CD14-positive monocyte (primary cell): ENCODE results near the gene CBX2. TPM values are rescaled to one million over a fixed set of nuclear protein-coding genes. Genes with fewer than 3 reads are reported as not detected.

Source experiments
- DNase-seq, 3 donors: peaks; one replicate each; pipeline ENCODE4 v3.0.0-alpha.2; 2011 to 2022
- H2AFZ ChIP-seq: 2 replicates; pipeline ENCODE4 v1.6.0; 2012; ENCODE audit warnings: mild to moderate bottlenecking, low read depth, low read length, inconsistent platforms; ENCODE audit not compliant: insufficient read depth, poor library complexity, severe bottlenecking
- H3K27ac ChIP-seq, 2 donors: 1 replicate in 1 of 2; 2 replicates in 1 of 2; pipeline ENCODE4 v1.5.1; 2012 to 2013; ENCODE audit warnings: low read length in 2 of 2, control low read depth in 1 of 2, inconsistent platforms in 1 of 2, low read depth in 1 of 2, mild to moderate bottlenecking in 1 of 2
- H3K27me3 ChIP-seq, 2 donors: one replicate each; pipeline versions ENCODE4 v1.6.0 to v1.6.1; 2011 to 2013; ENCODE audit warnings: low read length in 2 of 2; ENCODE audit not compliant: control insufficient read depth in 2 of 2, insufficient read depth in 2 of 2
- H3K36me3 ChIP-seq, 2 donors: replicated peaks in 1 of 2; 1 replicate in 1 of 2; 2 replicates in 1 of 2; pipeline versions ENCODE4 v1.5.1 to v1.6.1; 2012 to 2013; ENCODE audit warnings: low read length in 2 of 2, control low read depth in 1 of 2, inconsistent platforms in 1 of 2, mild to moderate bottlenecking in 1 of 2; ENCODE audit not compliant: insufficient read depth in 2 of 2, control insufficient read depth in 1 of 2
- H3K4me1 ChIP-seq, 2 donors: 1 replicate in 1 of 2; 2 replicates in 1 of 2; pipeline versions ENCODE4 v1.5.1 to v1.6.1; 2012 to 2013; ENCODE audit warnings: low read length in 2 of 2, control low read depth in 1 of 2, inconsistent platforms in 1 of 2, mild to moderate bottlenecking in 1 of 2, moderate library complexity in 1 of 2; ENCODE audit not compliant: insufficient read depth in 2 of 2, control insufficient read depth in 1 of 2
- H3K4me2 ChIP-seq: replicated peaks from 2 replicates; pipeline ENCODE3; 2012; ENCODE audit warnings: low read length, moderate library complexity, mild to moderate bottlenecking; ENCODE audit not compliant: poor library complexity, severe bottlenecking; ENCODE audit errors: extremely low read depth
- H3K4me3 ChIP-seq, 3 experiments: fragments of 200-600 bp in 1 of 3; sonication (generic) in 1 of 3; replicated peaks in 1 of 3; 1 replicate in 2 of 3; 2 replicates in 1 of 3; pipeline ENCODE4 v1.5.1; 2011 to 2013; ENCODE audit warnings: low read length in 3 of 3, mild to moderate bottlenecking in 3 of 3, control low read depth in 2 of 3, low read depth in 2 of 3, inconsistent platforms in 1 of 3, moderate library complexity in 1 of 3
- H3K79me2 ChIP-seq: 2 replicates; pipeline ENCODE4 v1.6.0; 2012; ENCODE audit warnings: mild to moderate bottlenecking, control low read depth, inconsistent platforms, low read length, moderate library complexity; ENCODE audit not compliant: insufficient read depth
- H3K9ac ChIP-seq: 2 replicates; pipeline ENCODE4 v1.6.0; 2017; ENCODE audit warnings: low read length, mild to moderate bottlenecking; ENCODE audit not compliant: insufficient read depth, poor library complexity, severe bottlenecking
- H3K9me3 ChIP-seq, 2 donors: replicated peaks in 1 of 2; 1 replicate in 1 of 2; 2 replicates in 1 of 2; pipeline versions ENCODE4 v1.5.1 to v1.6.1; 2012 to 2013; ENCODE audit warnings: low read length in 2 of 2, control low read depth in 1 of 2; ENCODE audit not compliant: control insufficient read depth in 1 of 2, insufficient read depth in 1 of 2
- H4K20me1 ChIP-seq: 2 replicates; pipeline ENCODE4 v1.6.0; 2012; ENCODE audit warnings: mild to moderate bottlenecking, low read length, control low read depth, moderate library complexity; ENCODE audit not compliant: insufficient read depth
- H3K27ac Mint-ChIP-seq, 7 donors: one replicate each; pipeline ENCODE4 v1.8.0; 2020; ENCODE audit warnings: mild to moderate bottlenecking in 7 of 7, mixed read lengths in 7 of 7, moderate library complexity in 6 of 7, inconsistent platforms in 2 of 7
- H3K27me3 Mint-ChIP-seq, 3 donors: one replicate each; pipeline ENCODE4 v1.8.0; 2021 to 2022; ENCODE audit warnings: low read depth in 3 of 3, mild to moderate bottlenecking in 3 of 3, mixed read lengths in 3 of 3, moderate library complexity in 3 of 3, inconsistent platforms in 1 of 3
- H3K36me3 Mint-ChIP-seq, 2 donors: one replicate each; pipeline ENCODE4 v1.8.0; 2020; ENCODE audit warnings: mixed read lengths in 2 of 2, inconsistent platforms in 1 of 2, mild to moderate bottlenecking in 1 of 2
- H3K4me1 Mint-ChIP-seq: one replicate; pipeline ENCODE4 v1.8.0; 2020; ENCODE audit warnings: mild to moderate bottlenecking, mixed read lengths
- H3K4me3 Mint-ChIP-seq, 2 donors: one replicate each; pipeline ENCODE4 v1.8.0; 2020; ENCODE audit warnings: mild to moderate bottlenecking in 2 of 2, mixed read lengths in 2 of 2, moderate library complexity in 1 of 2
- H3K9me3 Mint-ChIP-seq, 7 donors: one replicate each; pipeline ENCODE4 v1.8.0; 2020 to 2022; ENCODE audit warnings: mixed read lengths in 7 of 7, mild to moderate bottlenecking in 6 of 7, moderate library complexity in 6 of 7, inconsistent platforms in 2 of 7
- CTCF ChIP-seq: fragments of 200-600 bp; IDR thresholded peaks from one replicate; pipeline ENCODE4 v1.8.0; 2022; ENCODE audit warnings: antibody characterized with exemption, mild to moderate bottlenecking
- WGBS: methylation state at CpG from one replicate; pipeline ENCODE4 v1.1.5; 2013; ENCODE audit warnings: missing lambda C conversion rate; ENCODE audit not compliant: insufficient coverage; 5-methylcytosine and 5-hydroxymethylcytosine counted together
- intact Hi-C, 2 donors: fragments of 100-400 bp; cut with micrococcal nuclease; formaldehyde crosslinking; loops; one replicate each; pipeline versions ENCODE4 v1.15.0 to v1.15.1; 2023
- polyA plus RNA-seq, 3 donors: library from polyadenylated mRNA; depleted of rRNA in 1 of 3; unstranded in 2 of 3; stranded (reverse) in 1 of 3; fragments of 300-500 nt in 2 of 3; fragments of >200 nt in 1 of 3; fragmentation: Illumina TruSeq in 2 of 3; gene quantifications; 1 replicate in 2 of 3; 2 replicates in 1 of 3; pipeline ENCODE4 v1.2.3, GENCODE V29; 2012 to 2021

The CBX2 gene
- polyA plus RNA-seq, 3 donors: 0.09 to 0.95 TPM; not detected in 1

- no peak for DNase-seq
- peak overlapping the region in 1 of 7 donors; percentile 10 for H3K27ac Mint-ChIP-seq
- Histone ChIP-seq H4K20me1 (no peaks in the 10 kb centered on the region), H3K9ac (no peak overlapping the region), H3K27ac (no peak overlapping the region), H3K4me2 (no peak overlapping the region), H3K4me3 (no peak overlapping the region), H3K36me3 (no peaks in the 10 kb centered on the region), H3K4me1 (peaks cover 24 to 34% of the 10 kb centered on the region in 2 donors), H2AFZ (no peak overlapping the region), H3K9me3 (no peaks in the 10 kb centered on the region), H3K79me2 (no peaks in the 10 kb centered on the region), H3K27me3 (peaks cover 0 to 7% of the 10 kb centered on the region in 2 donors)
- 84% methylated on average over 4 of the region's 6 CpGs for WGBS
- peak overlapping the region in 1 of 2 donors; percentile 21 for H3K4me3 Mint-ChIP-seq
- intact Hi-C loops: no loop called here
- H3K4me1 Mint-ChIP-seq: peaks cover 34% of the 10 kb centered on the region
- peaks cover 23 to 34% (median 34%) of the 10 kb centered on the region in 3 donors for H3K27me3 Mint-ChIP-seq
- H3K36me3 Mint-ChIP-seq: no peaks in the 10 kb centered on the region
- TF ChIP-seq CTCF: no peak
- H3K9me3 Mint-ChIP-seq: no peaks in the 10 kb centered on the region
These were observed 47.1 kb downstream of the CBX2 start for GRCh38 chr17:79824893-79825579.

- no peak overlapping the region for H3K27ac ChIP-seq
- no peak overlapping the region for H3K27ac Mint-ChIP-seq
- peak overlapping the region in 1 of 2 donors; percentile 76 for H3K4me3 Mint-ChIP-seq
These were observed 47.6 kb downstream of the CBX2 start for GRCh38 chr17:79825580-79825921.

More at GRCh38 chr17:79825580-79825921, 47.6 kb downstream of the CBX2 start:
- H3K4me1 Mint-ChIP-seq: peaks cover 37% of the 10 kb centered on the region
- no peak for TF ChIP-seq CTCF
- Histone ChIP-seq H2AFZ (no peak overlapping the region), H3K27me3 (peaks cover 0 to 3% of the 10 kb centered on the region in 2 donors), H3K4me2 (no peak overlapping the region), H3K79me2 (no peaks in the 10 kb centered on the region), H4K20me1 (peaks cover 4% of the 10 kb centered on the region), H3K36me3 (no peaks in the 10 kb centered on the region), H3K4me1 (peaks cover 24 to 36% of the 10 kb centered on the region in 2 donors), H3K9ac (no peak overlapping the region), H3K9me3 (no peaks in the 10 kb centered on the region), H3K4me3 (no peak overlapping the region)
- no peak for DNase-seq
- H3K36me3 Mint-ChIP-seq: no peaks in the 10 kb centered on the region
- no peaks in the 10 kb centered on the region for H3K9me3 Mint-ChIP-seq
- WGBS: 89% methylated on average over 1 of the region's 5 CpGs
- H3K27me3 Mint-ChIP-seq: peaks cover 20 to 31% (median 29%) of the 10 kb centered on the region in 3 donors
- intact Hi-C loops: no loop called here
